SIG-M5 treated with dmso at 0.1 percent for 504 hours (cell line): Measurements from ENCODE around the gene ADGRL2.

Source experiments
- DNase-seq: peaks from one replicate; lab custom pipeline; 2025; ENCODE audit not compliant: unreplicated experiment; lab: John Stamatoyannopoulos, UW

ADGRL2 gene

DNA sequence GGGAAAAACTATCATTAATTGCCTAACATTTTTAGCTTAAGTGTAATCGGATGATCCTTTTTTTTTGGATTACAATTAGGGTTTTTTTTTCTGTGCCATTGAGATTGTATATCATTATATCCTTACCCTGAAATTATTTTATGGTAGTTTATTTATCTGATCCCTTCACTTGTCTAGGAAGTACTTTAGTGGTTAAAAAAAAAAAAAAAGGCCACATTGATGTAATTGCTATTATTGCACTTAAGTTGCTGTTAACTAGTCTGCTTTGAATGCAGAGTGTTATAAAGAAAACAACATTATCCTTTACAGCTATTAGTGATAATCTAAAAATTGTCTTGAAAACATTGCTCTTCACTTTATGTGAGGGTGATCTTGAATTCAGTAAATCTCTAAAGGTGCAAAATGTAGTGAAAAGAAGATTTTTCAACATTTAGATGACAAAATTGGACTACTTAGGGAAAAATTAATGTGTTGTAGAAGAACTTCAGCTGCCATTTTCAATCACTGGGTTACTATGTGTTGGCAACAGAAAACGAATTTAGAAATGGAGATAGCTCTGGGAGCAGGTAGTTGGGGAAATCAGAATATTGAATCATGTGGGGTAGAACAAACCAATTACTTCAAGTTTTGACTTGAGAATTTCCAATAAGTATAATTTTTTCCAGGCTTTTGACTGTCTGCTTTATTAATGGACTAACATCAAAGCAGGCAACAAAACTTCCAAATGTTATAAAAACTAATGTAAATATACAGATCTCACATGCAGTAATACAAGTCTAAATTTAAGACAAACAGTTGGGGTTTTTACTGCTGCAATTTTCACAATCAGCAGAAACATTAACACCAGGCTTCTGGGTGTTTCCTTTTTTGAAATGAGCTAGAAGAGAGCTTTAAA, 5.0 kb downstream of the ADGRL2 start:
- no peak for DNase-seq

DNA sequence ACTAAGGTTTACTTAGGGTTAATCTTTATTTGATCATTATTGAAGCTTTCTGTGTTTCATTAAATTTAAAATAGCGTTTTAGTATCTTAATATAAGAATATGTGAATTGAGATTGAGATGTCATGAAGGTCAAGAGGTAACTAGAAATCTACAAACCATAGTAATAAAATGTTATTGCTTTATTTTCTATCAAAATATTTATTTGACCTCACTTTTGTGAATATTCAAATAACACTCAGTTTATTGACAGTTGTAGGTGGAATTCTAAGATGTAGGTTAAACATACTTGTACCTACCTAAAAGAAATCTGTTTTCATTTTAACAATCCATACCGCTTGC, 5.7 kb downstream of the ADGRL2 start:
- no peak for DNase-seq

DNA sequence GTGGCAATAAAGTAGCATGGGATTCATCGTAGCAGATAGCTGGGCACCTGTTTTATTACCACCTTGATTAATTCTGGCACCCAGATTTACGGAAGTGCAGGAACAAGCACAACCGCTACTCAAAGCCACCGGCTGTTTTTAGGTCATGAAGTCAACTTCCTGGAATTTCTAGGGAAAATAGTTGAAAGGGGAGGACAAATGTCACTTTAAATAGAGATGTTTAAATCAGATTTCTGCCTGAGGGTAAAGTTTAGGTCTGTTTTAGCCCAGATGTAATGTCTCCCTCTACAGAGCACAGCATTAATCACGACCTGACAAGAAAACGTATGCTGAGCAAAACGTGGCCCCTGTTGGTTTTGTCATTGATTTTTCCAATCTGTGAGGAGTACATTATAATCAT, 8.0 kb downstream of the ADGRL2 start:
- no peak for DNase-seq

DNA sequence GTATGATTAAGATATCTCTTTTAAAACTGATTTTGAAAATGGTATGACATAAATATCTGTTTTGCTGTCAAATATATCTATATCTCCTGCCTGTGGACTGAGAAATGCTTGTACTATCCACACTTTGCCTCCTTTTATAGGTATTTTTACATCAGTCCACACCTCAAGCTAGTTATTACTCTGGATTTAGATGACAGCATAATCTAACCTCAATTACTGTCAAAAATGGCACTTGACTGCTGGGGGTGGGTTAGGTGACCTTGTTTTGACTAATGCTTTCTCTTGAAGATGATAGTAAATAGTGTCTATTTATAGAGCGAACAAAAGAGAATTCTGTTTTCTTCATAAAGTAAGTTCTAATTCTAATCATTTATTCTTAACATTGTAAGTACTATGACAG, 9.1 kb downstream of the ADGRL2 start:
- no peak for DNase-seq

DNA sequence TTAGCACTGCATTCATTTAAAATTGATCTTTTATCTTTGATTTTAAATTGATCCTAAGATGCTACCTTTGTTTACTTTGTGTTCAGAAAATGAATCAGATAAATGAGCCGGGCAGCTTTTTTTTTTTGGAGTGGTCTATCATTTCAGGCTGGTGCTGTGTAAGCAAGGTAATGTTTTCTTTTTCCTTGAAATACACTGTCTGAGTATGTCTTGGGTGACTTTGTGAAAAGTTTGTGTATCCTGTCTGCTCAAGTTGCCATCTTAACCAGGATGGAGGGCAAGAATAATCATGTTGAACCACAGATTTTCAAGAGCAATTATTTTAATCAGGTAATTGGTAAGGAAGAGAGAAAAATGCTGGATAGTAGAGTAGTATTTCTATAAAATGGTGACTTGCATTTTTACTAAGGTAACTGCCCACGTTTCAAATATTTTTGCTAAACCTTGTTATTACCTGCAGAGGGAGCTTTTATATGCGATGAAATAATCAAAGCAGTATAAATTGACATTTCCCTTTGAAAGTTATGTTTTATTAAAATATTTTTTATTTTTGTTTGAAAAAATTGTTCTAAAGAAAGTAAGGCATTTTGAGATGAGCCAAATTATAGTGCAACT, 11.1 kb downstream of the ADGRL2 start:
- DNase-seq: no peak

DNA sequence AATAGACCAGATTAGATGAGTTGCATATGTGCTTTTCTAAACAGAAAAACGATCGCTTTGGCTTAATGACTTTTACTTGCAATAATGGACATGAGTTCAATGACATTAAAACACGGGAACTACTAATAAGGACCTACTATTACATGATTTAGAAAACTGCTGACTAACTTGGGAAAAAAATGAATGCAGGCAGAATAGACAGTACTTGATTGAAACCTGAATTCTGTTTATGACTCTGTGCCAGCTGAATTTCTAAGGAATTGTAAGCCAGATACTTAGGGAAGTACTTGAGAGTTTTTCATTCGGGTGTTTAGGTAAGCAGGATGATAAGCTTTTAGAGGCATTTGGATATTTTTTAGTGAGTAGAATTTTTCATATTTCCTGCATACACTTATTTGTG, 12.0 kb downstream of the ADGRL2 start:
- no peak for DNase-seq

GRCh38 chr1:81813691-81814090, 13.0 kb downstream of the ADGRL2 start:
- no peak for DNase-seq

GRCh38 chr1:81819613-81820012, 18.9 kb downstream of the ADGRL2 start:
- no peak for DNase-seq

DNA sequence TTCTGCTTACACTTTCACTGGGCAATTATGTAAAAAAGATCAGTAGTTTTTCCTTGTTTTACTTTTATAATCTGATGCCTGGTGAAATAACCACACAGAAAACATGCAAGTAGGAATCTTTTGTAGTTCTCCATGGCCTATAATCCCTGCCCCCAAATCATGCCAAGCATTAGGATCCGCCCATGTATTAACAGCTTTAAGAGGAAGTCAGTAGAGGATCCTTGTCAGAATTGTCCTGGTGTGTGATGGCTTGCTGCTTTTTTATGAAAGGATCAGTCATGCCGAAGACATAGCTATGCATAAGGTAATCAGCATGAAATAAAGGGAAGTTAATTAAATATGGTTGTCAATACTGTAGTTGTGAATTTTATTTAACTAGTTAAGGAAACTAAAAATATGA, 20.0 kb downstream of the ADGRL2 start:
- DNase-seq: no peak

DNA sequence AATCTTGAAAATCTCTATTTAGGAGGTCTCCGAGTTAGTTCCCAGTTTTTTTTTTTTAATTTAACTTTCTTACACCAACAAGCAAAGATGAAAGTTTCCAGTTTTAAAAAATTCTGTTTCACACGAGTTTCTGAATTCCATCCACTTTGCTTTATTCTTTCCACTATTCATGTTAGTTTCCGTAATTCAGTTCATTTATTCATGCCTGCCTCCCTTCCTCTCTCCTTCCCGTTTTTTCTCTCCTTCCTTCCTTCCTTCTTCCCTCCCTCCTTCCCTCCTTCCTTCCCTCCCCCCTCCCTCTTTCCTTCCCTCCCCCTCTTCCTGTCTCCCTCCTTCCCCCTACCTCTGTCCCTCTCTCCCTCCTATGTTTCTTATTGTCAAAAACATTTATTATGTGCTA, 22.3 kb downstream of the ADGRL2 start:
- no peak for DNase-seq

DNA sequence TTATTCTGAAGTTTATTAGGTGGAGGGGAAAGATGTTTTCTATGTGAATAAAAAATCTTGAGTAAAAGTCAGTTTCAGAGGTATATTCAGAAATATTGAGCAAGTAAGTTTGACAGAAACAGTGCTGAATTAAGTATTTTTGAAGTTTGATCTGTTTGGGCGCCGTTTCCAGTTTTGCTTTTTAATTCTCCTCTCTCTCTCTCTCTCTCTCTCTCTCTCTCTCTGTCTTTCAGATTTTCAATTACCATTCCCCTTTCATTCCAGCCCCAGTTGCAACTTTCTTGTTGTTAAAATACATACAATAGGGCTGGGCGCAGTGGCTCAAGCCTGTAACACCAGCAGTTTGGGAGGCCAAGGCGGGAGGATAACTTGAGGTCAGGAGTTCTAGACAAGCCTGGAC, 24.0 kb downstream of the ADGRL2 start:
- DNase-seq: no peak

- DNase-seq: no peak
Observed at GRCh38 chr1:81827942-81828341, 27.2 kb downstream of the ADGRL2 start.

DNA sequence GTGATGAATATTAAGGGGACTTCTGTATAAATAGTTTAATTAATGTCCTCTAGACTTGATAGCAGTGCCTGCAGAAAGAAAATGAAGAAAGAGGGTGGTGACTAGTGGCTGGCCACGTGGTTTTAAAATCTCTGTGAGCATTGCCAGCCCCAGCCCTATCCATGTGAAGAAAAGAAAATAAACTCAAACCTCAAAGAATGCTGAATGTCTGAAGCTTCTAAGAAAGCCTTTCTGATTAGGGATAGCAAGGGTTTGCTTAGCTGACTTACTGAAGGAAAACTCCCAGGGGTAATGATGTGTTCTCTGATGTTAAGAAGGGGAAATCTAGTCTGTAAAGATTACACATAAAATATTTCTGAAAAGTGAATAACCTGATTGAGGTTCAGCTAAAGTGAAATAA, 31.8 kb downstream of the ADGRL2 start:
- DNase-seq: no peak

GRCh38 chr1:81833722-81834121, 33.0 kb downstream of the ADGRL2 start:
- DNase-seq: no peak

DNA sequence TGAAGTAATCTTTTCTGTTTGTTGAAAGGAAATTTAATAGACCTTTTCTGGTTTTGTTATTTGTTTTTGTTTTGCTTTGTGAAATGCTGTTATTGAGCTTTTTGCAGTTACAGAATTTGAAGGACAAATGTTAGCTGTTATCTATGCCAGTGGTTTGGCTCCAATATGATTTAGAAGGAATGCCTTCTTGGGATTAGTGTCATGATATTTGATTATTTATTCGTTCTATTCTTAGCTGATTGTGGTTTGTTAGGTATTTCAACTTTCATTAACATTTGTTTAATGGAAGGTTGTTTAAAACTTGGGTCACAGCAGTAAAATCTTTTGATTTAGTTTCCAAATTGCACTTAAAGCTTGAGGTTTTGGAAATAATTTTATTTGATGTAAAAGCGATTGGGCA, 33.5 kb downstream of the ADGRL2 start:
- DNase-seq: no peak

GRCh38 chr1:81834921-81835698, 34.4 kb downstream of the ADGRL2 start:
- DNase-seq: no peak

GRCh38 chr1:81836007-81836626, 35.4 kb downstream of the ADGRL2 start:
- no peak for DNase-seq

DNA sequence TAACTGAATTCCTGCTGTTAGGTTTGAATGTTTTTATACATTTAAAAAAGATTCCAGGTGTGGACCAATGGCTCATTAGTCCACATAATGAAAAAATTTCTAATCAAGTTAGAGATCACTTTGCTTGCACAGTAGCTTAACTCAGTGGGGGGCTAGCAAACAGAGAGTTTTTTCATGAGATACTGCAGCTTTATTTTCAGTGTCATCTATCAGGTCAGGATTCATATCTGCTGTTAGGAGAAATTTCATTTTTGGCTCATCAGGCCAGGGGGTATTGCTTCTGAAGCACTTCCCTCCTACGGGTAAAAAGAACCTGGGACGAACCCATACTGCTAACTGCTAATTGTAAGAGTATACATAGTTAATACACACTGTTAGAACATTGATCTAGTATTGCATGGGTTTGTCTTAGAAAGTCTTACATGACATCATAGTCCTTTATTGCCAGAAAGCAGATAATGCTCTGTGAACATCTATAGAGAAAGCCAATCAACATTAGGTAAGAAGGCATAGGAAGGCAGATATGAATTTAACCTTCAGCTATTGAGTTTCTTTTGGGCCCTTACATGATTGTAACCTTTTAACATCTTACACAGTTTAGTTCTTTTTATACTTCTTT, 38.0 kb downstream of the ADGRL2 start:
- no peak for DNase-seq

GRCh38 chr1:81840805-81841204, 40.1 kb downstream of the ADGRL2 start:
- no peak for DNase-seq

DNA sequence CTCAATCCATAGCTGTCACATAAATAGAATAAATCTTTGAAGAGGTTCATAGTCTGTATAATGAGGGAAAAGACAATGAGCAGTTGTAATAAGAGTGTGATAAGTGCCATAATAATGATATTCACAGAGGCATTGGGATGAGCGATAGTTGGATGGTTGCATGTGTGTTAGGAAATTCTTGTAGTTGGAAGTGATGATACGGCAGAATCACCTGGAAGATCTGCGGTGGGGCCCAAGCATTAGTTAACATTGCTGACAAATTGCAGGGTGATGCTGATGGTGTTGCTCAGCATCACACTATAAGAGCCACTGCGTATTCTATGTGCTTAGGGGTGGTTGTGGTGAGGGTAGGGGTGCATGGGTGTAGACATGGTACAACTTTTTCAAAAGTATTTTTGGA, 41.1 kb downstream of the ADGRL2 start:
- no peak for DNase-seq

DNA sequence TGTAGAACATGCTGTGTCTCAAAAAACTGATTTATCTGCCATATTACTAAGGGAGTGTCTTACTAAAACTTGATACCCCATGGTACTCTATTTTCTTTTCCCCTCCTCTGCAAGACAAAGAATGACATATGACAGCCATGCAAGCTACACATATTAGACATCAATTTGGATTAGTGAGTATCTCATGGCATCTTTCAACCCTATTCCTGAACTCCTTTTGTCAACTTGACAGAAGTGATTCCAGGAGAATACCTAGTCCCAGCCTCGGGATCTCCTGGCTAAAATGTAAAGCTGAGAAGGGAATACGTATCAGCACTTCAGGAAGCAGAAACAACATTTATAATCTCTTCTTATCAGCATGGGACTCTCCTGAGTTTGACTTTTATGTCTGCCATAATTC, 43.7 kb downstream of the ADGRL2 start:
- DNase-seq: no peak
